NB4 (cell line): ENCODE results near the gene SLC25A48.

Experiments used
- DNase-seq: peaks from one replicate; pipeline ENCODE4 v3.0.0; 2010; ENCODE audit warnings: low read depth
- H3K4me3 ChIP-seq: one replicate; pipeline ENCODE4 v1.5.1; 2011; ENCODE audit warnings: mild to moderate bottlenecking, low read depth, low read length, moderate library complexity
- CTCF ChIP-seq: IDR thresholded peaks from one replicate; pipeline ENCODE4 v1.5.1; 2012; ENCODE audit warnings: low read depth, low read length
- MAX ChIP-seq: IDR thresholded peaks from 2 replicates; pipeline ENCODE4 v1.6.1; 2011; ENCODE audit warnings: low read depth, low read length
- MYC ChIP-seq: IDR thresholded peaks from 2 replicates; pipeline ENCODE4 v1.6.1; 2011; ENCODE audit warnings: low read depth, low read length
- POLR2A ChIP-seq: IDR thresholded peaks from 2 replicates; pipeline ENCODE4 v1.6.1; 2011; ENCODE audit warnings: mild to moderate bottlenecking; ENCODE audit not compliant: insufficient read length; ENCODE audit errors: extremely low read depth

Gene SLC25A48

DNA sequence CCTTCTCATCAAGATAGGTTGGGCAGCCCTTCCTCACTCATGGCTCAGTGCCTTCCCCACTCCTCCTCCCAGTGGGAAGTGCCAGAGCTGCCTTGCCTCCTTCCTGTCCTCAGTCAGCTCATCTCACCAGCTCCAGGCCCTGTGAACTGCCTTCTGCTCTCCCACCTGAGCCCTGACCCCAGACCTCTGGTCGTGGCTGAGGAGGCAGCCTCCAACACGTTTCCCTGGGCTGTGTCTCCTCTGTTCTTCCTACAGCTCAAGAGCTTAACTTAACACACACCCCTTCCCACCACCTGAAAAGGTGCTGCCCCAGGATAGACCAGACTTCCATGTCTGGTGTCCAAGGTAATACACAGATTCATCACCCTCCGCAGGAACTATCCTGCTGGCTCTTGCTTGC is 40.0 kb downstream of the SLC25A48 start:
- H3K4me3 ChIP-seq, result no peak overlapping the region
- TF ChIP-seq MAX (no peak), MYC (no peak), CTCF (no peak), POLR2A (no peak)
- DNase-seq, result no peak

DNA sequence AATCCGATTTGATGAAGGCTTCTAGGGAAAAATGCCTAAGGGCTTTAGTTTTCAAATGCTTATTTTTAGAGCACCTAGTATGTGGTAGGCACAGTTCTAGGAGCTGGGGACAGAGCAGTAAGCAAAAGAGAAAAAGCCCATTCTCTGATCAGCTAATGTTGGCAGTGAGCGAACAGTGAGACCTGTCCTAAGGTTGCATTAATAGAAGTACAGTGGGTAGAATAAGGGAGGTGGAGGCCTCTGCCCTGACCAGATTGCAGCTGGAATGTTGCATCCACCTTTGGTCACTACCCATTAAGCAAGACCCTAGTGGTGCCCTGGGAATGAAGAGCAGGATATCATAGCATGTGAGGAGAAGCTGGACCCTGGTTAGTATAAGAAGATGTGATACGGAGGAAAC is 41.1 kb downstream of the SLC25A48 start:
- DNase-seq, result no peak
- TF ChIP-seq POLR2A (no peak), MYC (no peak), MAX (no peak), CTCF (no peak)
- H3K4me3 ChIP-seq, result no peak overlapping the region

GRCh38 chr5:135876146-135876545 is 41.7 kb downstream of the SLC25A48 start:
- TF ChIP-seq MAX (no peak), POLR2A (no peak), CTCF (no peak), MYC (no peak)
- DNase-seq, result no peak
- H3K4me3 ChIP-seq, result no peak overlapping the region

DNA sequence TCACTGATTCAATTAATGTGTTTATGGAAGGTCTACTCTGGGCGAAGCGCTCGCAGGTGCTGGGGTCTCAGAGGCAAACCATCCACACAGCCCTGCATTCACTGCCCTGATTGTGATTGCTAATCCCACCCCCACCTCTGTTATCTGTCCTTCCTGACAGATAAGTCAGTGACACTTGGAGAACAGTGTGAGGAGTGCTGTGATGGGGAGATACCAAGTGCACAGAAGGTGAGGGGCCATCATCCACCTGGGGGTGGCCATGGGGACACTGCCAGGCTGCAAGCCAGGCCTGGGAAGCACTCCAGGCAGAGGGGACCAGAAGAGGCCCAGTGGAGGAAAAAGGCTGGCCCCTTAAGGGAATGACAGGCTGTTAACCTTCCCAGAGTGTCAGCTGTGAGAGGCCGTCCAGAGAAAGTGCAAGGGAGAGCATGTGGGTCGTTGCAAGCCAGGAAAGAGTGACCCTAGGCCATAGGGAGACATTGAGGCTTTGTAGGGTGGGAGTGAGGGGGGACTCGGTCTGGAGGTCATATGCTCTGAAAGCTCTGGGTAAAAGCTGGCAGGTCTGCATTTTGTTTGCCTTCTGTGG is 43.2 kb downstream of the SLC25A48 start:
- TF ChIP-seq CTCF (no peak), MAX (no peak), MYC (no peak)
- DNase-seq, result no peak
- H3K4me3 ChIP-seq, result no peak overlapping the region

DNA sequence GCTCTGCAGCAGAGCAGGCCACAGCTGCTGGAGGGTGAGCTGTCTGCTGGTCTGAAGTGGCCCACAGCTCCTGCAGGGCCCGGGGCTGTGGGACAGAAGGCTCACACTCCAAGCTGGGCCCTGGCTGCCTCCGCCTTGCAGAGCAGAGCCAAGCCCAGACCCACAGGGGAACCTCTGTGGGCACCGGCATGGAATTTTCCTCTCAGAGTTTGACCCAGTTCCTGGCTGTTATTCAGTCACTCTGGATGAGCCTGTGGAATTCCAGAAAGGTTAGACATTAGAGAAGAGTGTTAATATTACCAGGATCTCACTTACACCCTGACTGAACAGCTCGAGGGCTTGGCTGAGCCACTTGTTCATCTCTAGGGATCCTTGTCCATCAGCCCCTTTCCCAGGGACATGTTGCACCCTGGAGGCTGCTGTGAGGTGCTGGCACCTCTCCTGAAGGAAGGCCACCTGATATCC is 43.7 kb downstream of the SLC25A48 start:
- DNase-seq, result no peak
- TF ChIP-seq POLR2A (no peak), CTCF (no peak), MYC (no peak), MAX (no peak)
- H3K4me3 ChIP-seq, result no peak overlapping the region

GRCh38 chr5:135879591-135879990 is 45.1 kb downstream of the SLC25A48 start:
- no peak overlapping the region for H3K4me3 ChIP-seq
- TF ChIP-seq MAX (no peak), MYC (no peak), POLR2A (no peak), CTCF (no peak)
- DNase-seq, result no peak
